ENCODE measurements around the gene TNFRSF17.

TNFRSF17 gene

DNA sequence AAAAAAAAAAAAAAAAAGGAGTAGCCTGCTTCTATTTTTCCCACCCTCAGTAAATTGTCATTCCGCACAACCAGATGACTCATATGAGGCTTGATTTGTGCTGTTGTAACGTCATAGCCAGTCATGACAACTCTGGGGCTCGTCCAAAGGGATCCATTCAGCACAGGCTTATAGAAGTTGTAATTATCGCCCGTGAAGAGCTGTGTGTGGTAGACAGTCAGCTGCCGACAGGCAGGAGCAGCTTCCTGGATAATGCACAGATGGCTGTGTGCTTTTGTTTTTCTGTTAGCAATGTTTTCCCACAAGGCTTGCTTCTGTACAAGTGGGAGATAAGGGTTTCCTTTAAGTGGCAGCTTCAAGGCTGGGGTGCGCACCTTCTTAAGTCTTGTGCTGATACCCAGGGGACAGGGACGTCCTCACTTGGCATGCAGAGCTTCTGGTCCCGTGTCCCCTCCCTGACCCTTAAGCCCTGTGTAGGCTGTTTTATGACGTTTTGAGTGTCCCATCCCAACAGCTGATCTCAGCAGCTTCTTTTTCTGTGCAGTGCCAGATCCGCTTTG is 37.5 kb downstream of the TNFRSF17 start:
- DNase-seq (ENCODE audit: low read depth): no peak

DNA sequence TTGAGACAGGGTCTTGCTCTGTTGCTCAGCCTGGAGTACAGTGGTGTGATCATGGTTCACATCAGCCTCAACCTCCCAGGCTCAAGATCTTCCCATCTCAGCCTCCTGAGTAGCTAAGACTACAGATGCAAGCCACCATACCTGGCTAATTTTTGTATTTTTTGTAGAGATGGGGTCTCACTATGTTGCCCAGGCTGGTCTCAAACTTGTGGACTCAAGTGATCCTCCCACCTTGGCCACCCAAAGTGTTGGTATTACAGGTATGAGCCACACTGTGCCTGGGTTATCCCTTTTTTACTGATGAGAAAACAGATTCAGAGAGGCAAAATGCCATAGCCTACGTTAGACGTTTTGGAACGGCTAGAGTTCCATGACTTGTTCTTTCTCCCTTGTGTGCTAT is 41.6 kb downstream of the TNFRSF17 start:
- no peak for DNase-seq (ENCODE audit: low read depth)

DNA sequence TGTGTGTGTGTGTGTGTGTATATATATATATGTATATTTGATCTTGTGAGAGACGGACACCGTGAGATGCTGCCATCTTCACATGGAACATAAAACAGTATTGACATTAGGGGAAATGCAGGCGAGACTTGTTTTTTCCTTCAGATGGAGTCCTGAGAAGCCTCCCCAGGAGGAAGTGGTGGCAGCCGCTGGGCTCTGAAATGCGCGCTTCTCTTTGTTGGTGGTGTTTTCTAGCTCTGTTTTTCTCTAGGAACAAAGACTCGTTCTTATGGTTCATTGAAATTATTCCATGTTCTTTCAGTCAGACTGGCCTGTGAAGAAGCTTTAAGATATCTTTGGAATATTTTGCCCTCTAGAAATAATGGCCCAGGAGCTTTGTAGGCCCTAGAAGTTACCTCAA is 44.5 kb downstream of the TNFRSF17 start:
- no peak for DNase-seq (ENCODE audit: low read depth)

DNA sequence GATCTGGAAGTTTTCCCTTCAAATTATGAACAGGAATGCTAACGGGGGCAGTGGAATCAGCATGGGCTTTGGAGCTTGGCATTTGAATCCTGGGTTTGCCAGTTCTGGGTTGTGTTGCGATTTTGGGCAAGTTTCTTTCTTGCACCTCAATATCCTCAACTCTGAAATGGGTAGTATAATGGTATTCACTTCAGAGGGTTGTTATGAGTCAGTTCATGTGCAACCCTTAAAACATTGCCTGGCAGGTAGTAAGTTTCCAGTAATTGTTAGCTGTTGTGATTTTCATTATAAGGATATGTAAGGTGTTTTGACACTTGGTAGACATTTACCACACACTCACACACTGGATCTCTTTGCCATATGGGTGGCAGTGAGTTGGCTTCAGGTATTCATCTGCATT is 44.9 kb downstream of the TNFRSF17 start:
- DNase-seq (ENCODE audit: low read depth): no peak

DNA sequence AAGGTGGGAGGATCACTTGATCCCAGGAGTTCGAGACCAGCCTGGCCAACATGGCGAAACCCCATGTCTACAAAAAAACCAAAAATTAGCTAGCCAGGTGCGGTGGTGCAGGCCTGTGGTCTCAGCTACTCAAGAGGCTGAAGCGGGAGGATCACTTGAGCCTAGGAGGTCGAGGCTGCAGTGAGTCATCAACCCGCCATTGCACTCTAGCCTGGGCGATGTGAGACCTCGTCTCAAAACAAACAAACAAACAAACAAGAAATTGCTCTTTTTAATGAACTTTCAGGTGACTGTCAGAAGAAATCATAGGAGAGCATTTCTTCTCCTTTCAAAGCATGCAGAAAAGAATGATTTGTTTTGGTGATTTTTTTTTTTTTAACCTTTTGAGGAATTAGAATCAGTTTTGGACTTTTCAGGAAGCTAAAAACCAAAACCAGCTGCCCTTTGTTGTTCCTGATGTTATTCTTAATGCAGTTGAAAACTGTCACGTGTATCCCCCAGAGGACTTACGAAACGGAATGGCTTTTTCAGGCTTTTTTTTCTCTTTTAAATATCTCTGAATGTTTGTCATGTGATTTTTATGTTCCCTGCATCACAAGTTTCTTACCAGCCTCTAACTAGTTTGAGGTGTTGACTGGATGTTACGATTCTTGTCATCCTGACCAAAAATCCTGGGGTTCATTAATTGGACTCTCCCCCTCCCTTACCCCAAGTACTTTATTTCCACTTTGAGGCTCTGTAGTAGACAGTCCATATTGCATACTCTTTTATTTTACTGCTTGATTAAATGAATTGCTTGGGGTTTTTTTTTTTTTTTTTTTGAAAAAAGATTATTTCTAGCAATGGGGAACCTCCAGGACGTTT is 45.6 kb downstream of the TNFRSF17 start:
- no peak for DNase-seq (ENCODE audit: low read depth)

DNA sequence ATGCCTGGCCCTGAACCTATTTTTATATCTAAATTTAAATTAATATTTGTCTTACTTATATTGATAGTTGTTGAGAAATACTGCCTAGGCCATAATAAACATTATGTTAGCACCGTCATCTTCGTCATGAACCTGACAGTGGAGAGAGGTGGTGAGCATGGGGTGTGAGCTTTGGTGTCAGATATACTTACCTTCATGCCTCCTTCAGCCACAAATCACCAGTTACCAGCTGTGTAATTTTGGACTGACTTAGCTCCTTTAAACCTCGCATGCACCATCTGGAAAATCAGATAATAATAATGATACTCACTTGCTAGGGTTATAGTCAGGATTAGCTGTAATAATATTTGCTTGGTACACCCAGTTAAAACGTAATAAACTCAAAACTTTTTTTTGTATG is 46.6 kb downstream of the TNFRSF17 start:
- DNase-seq (ENCODE audit: low read depth): no peak

DNA sequence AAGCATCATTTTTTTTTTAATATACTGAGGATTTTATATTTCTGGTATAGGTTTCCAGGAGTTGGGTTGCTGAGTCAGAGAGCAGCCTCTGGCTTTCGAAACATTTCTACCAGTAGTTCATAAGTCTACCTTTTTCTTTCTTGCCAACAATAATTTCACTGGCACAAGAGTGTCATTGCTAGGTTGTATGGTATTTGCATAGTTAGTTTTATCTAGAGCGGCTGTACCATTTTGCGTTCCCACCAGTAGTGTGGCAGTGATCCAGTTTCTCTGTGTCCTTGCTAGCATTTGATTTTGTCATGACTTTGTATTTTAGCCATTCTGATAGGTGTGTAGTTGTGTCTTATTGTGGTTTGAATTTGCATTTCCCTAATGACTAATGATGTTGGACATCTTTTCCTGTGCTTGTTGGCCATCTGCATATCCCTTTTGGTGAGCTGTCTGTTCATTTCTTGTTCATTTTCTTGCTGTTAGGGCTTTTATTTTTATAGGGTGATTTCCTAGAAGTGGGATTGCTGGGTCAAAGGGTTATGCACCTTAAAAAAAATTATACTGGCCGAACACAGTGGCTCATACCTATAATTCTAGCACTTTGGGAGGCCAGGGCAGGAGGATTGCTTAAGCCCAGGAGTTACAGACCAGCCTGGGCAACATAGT is 51.4 kb downstream of the TNFRSF17 start:
- no peak for DNase-seq (ENCODE audit: low read depth)

DNA sequence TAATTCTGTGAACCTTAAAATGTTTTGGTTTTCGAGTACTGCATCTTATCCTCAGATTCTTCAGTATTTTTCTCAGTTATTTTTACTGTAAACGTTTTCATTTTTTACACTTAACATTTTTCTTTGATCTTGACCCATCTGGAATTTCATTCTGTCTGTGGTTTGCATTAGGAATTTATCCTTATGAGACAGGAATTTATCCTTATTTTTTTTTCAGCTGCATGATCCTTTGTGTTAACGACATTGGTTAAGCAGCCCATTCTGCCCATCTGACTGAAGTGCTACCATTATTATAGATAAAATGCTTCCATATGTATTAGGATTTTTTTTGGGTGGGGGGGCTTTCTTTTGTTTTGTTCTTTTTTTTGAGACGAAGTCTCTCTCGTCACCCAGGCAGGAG is 52.5 kb downstream of the TNFRSF17 start:
- no peak for DNase-seq (ENCODE audit: low read depth)

Measured in stimulated activated CD8-positive, alpha-beta memory T cell treated with anti-CD3 and anti-CD28 coated beads, Interleukin-4, amount 100 ng/mL, for 24 hours (primary cell).